ENCODE data around the gene CHMP6. TPM values are rescaled to one million over a fixed set of nuclear protein-coding genes. Genes with fewer than 3 reads are reported as not detected.

CHMP6 gene
- total and polyA plus RNA-seq, 11 donors = 17.9 to 35.5 (median 19.6) TPM

DNA sequence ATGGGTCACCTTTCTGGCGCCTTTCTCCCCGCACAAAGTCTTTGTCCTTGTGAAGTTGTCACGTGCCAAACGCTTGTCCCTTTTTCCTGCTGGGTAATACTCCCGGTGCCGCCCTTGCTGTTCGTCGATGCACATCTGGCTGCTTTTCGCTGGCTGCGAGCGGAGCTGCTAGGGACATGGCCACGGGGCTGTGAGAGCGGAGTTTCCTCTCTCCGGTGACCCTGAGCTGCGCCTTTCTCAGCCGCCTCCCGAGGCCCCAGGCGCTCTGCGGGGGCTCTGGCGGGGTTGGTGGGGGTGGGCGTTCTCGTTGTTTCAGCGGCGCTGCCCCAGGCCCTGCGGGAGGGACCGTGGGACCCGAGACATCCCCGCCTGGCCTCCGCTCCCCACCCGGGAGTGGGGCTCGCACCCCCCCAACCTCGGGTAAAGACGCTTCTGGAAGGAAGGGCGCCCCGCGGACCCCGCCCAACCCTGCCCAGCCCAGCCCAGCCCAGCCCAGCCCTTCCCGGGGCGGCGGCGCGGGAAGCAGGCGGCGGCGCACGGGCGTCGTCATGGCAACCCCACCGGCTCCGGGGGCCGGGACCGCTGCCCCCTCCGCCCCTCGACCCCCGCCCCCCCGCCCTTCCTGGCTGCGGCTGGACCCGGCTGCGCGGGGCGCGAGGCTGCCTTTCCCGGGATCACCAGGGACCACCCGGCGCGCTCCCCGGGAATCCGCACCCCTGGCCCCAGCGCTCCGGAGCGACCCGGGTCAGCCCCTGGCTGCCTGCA, 12.3 kb downstream of the CHMP6 start:
- DNase-seq = peak in 1 of 5 donors; percentile 29
- Histone ChIP-seq H3K36me3 (peaks cover 0 to 15% (median 12%) of the 10 kb centered on the region in 9 donors), H3K9me3 (no peaks in the 10 kb centered on the region), H3K4me3 (peak overlapping the region in 7 of 12 donors; percentile 13 to 37 (median 23)), H3K4me1 (peaks cover 0 to 37% (median 26%) of the 10 kb centered on the region in 12 donors), H3K27me3 (peaks cover 10 to 32% (median 16%) of the 10 kb centered on the region in 9 donors), H3K27ac (no peak overlapping the region)
- TF ChIP-seq, protein P1, sequence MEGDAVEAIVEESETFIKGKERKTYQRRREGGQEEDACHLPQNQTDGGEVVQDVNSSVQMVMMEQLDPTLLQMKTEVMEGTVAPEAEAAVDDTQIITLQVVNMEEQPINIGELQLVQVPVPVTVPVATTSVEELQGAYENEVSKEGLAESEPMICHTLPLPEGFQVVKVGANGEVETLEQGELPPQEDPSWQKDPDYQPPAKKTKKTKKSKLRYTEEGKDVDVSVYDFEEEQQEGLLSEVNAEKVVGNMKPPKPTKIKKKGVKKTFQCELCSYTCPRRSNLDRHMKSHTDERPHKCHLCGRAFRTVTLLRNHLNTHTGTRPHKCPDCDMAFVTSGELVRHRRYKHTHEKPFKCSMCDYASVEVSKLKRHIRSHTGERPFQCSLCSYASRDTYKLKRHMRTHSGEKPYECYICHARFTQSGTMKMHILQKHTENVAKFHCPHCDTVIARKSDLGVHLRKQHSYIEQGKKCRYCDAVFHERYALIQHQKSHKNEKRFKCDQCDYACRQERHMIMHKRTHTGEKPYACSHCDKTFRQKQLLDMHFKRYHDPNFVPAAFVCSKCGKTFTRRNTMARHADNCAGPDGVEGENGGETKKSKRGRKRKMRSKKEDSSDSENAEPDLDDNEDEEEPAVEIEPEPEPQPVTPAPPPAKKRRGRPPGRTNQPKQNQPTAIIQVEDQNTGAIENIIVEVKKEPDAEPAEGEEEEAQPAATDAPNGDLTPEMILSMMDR (IDR thresholded peaks at IDR 0.05) = no peak
- TF ChIP-seq POLR2A (IDR thresholded peaks at IDR 0.05) = no peak
- ATAC-seq = peak in 1 of 4 donors; percentile 4
- intact Hi-C loops (cut with DNase I) = no loop called here
- 3 to 8% (median 6%) methylated on average over 25 to 72 of the region's 72 CpGs for WGBS, 4 donors

DNA sequence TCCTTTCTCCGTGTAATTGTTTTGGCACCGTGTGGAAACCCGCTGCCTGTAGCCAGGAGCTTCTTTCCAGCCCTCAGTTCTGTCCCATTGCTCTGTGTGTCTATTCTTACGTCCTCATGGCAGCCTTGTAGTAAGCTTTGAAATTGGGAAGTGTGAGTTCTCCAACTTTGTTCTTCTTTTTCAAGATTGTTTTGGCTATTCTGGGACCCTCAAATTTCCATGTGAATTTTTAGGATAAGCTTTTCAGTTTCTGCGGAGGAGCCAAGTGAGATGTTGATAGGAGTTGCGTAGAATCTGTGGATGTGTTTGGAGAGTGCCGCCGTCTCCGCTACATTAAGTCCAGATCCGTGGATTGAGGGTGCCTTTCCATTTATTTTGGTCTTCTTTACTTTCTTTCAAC, 15.2 kb downstream of the CHMP6 start:
- DNase-seq (no peak), ATAC-seq (no peak)
- Histone ChIP-seq H3K27me3 (peaks cover 10 to 32% (median 16%) of the 10 kb centered on the region in 9 donors), H3K4me1 (peaks cover 0 to 23% (median 18%) of the 10 kb centered on the region in 12 donors), H3K9me3 (peaks cover 0 to 14% (median 6%) of the 10 kb centered on the region in 12 donors), H3K4me3 (no peak overlapping the region), H3K36me3 (no peaks in the 10 kb centered on the region), H3K27ac (no peak overlapping the region)
- no peak for TF ChIP-seq POLR2A (IDR thresholded peaks at IDR 0.05)
- TF ChIP-seq, protein P1 (IDR thresholded peaks at IDR 0.05) = no peak
- intact Hi-C loops (cut with DNase I) = no loop called here
- WGBS, 4 donors = 71 to 77% (median 74%) methylated on average over 10 of the region's 10 CpGs

DNA sequence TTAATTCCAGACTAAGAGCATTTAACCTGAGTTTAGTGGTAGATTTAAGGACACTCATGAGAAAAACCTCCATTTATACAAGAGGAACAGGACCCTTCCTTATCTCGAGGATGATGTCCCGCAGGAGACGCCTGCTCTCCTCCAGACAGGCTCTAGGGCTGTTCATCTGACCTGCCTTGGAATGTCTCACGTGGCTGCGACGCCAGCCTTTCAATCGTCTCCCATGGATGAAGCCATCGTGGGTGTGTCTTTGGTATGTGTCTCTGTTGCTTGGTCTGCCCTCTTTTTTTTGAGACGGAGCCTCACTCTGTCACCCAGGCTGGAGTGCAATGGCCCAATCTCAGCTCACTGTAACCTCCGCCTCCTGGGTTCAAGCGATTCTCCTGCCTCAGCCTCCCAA, 16.5 kb downstream of the CHMP6 start:
- intact Hi-C loops (cut with DNase I) = no loop called here
- H3K4me3 ChIP-seq = no peak overlapping the region
- H3K9me3 ChIP-seq = peaks cover 0 to 14% (median 6%) of the 10 kb centered on the region in 12 donors
- DNase-seq (peak in 1 of 5 donors; percentile 5), ATAC-seq (no peak)
- no peak for TF ChIP-seq POLR2A (IDR thresholded peaks at IDR 0.05)
- TF ChIP-seq, protein P1 (IDR thresholded peaks at IDR 0.05) = no peak
- peaks cover 0 to 15% (median 10%) of the 10 kb centered on the region in 12 donors for H3K4me1 ChIP-seq
- no peaks in the 10 kb centered on the region for H3K36me3 ChIP-seq
- 65 to 74% (median 73%) methylated on average over 10 to 11 of the region's 11 CpGs for whole genome bisulfite sequencing, 4 donors
- peaks cover 10 to 26% (median 15%) of the 10 kb centered on the region in 9 donors for H3K27me3 ChIP-seq
- H3K27ac ChIP-seq = no peak overlapping the region

DNA sequence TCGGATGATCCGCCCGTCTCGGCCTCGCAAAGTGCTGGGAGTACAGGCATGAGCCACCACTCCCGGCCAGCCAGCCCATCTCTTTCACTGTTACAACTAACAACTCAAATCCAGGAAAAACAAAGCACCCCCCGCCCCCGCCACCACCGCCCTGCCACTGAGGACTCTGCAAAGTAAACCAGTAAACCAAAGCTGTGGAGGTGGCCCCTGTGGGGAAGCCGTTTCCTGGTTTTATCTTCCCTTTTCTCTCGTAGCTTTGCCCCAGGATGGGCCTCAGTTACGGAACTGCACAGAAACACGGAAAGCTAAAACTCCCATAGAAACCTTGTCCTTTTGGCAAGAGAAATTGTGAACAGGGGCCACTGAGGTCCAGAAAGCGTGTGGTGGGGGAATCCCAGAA, 17.5 kb downstream of the CHMP6 start:
- 80 to 93% (median 85%) methylated on average over 12 to 14 of the region's 14 CpGs for WGBS, 4 donors

More for the DNA sequence above, 17.5 kb downstream of the CHMP6 start:
- Histone ChIP-seq H3K27ac (no peak overlapping the region), H3K9me3 (peaks cover 0 to 14% (median 6%) of the 10 kb centered on the region in 12 donors), H3K4me1 (peaks cover 0 to 6% (median 4%) of the 10 kb centered on the region in 12 donors), H3K4me3 (no peak overlapping the region), H3K36me3 (no peaks in the 10 kb centered on the region), H3K27me3 (peaks cover 4 to 17% (median 5%) of the 10 kb centered on the region in 9 donors)
- intact Hi-C loops (cut with DNase I) = no loop called here
- no peak for TF ChIP-seq POLR2A (IDR thresholded peaks at IDR 0.05)
- TF ChIP-seq, protein P1 (IDR thresholded peaks at IDR 0.05) = no peak
- DNase-seq (peak in 1 of 5 donors; percentile 18), ATAC-seq (no peak)
